ENCODE measurements around the gene CACNA1C.

The CACNA1C gene

GRCh38 chr12:2429032-2429431 is 376.2 kb downstream of the CACNA1C start:
- no peak for DNase-seq

GRCh38 chr12:2431810-2432209 is 379.0 kb downstream of the CACNA1C start:
- no peak for DNase-seq

- no peak for DNase-seq
Measured at GRCh38 chr12:2432856-2433255, 380.1 kb downstream of the CACNA1C start.

- no peak for DNase-seq
Measured at GRCh38 chr12:2435511-2435910, 382.7 kb downstream of the CACNA1C start.

GRCh38 chr12:2439332-2440100 is 386.7 kb downstream of the CACNA1C start:
- no peak for DNase-seq

- DNase-seq = no peak
Measured at GRCh38 chr12:2443776-2444175, 391.0 kb downstream of the CACNA1C start.

- DNase-seq = no peak
Measured at GRCh38 chr12:2445968-2446367, 393.2 kb downstream of the CACNA1C start.

- DNase-seq = no peak
Measured at GRCh38 chr12:2447861-2448260, 395.1 kb downstream of the CACNA1C start.

GRCh38 chr12:2449586-2449985 is 396.8 kb downstream of the CACNA1C start:
- DNase-seq = no peak

- no peak for DNase-seq
Measured at GRCh38 chr12:2450553-2450952, 397.8 kb downstream of the CACNA1C start.

- DNase-seq = no peak
Measured at GRCh38 chr12:2451025-2451424, 398.2 kb downstream of the CACNA1C start.

GRCh38 chr12:2451497-2451896 is 398.7 kb downstream of the CACNA1C start:
- DNase-seq = no peak

GRCh38 chr12:2453076-2453760 is 400.4 kb downstream of the CACNA1C start:
- no peak for DNase-seq

- DNase-seq = no peak
Measured at GRCh38 chr12:2453761-2454090, 400.9 kb downstream of the CACNA1C start.

- no peak for DNase-seq
Measured at GRCh38 chr12:2454601-2455177, 401.9 kb downstream of the CACNA1C start.

- DNase-seq = no peak
Measured at GRCh38 chr12:2455410-2455809, 402.6 kb downstream of the CACNA1C start.

GRCh38 chr12:2456122-2456812 is 403.5 kb downstream of the CACNA1C start:
- DNase-seq = no peak

GRCh38 chr12:2456813-2457186 is 404.0 kb downstream of the CACNA1C start:
- no peak for DNase-seq

- DNase-seq = no peak
Measured at GRCh38 chr12:2457215-2457932, 404.6 kb downstream of the CACNA1C start.

GRCh38 chr12:2457933-2458414 is 405.2 kb downstream of the CACNA1C start:
- DNase-seq = no peak

GRCh38 chr12:2460051-2460670 is 407.4 kb downstream of the CACNA1C start:
- DNase-seq = no peak

- DNase-seq = no peak
Measured at GRCh38 chr12:2461046-2461445, 408.3 kb downstream of the CACNA1C start.

Data from CD4-positive, alpha-beta T cell treated with Interleukin-12 subunit alpha and Interleukin-12 subunit beta, for 1 hour (primary cell).